Stimulated activated CD8-positive, alpha-beta memory T cell treated with anti-CD3 and anti-CD28 coated beads, Interleukin-4, amount 100 ng/mL, for 4 hours (primary cell): Measurements from ENCODE around the gene IFNGR2.
"Not testable (repeated sequence)": the region's sequence is repeated elsewhere in the genome, so short reads cannot be mapped to it uniquely, and the experiment has no call there.

Experiments
- DNase-seq, 2 donors: peaks; one replicate each; pipeline ENCODE4 v3.0.0-alpha.2; 2020; ENCODE audit warnings: low read depth in 2 of 2, low spot score in 1 of 2

The IFNGR2 gene

GRCh38 chr21:33403128-33403785, at the start of gene IFNGR2:
Gene IFNGR2 (plus strand): TSS chr21:33403413. CDS start chr21:33403544, 131 bp downstream.
- no peak for DNase-seq

- DNase-seq: no peak
Measured at GRCh38 chr21:33355355-33355754, 47.9 kb upstream of the IFNGR2 start.

- DNase-seq: no peak
Measured at GRCh38 chr21:33355996-33356395, 47.2 kb upstream of the IFNGR2 start.

GRCh38 chr21:33357177-33357576, 46.0 kb upstream of the IFNGR2 start:
- no peak for DNase-seq

- no peak for DNase-seq
Measured at GRCh38 chr21:33359446-33359845, 43.8 kb upstream of the IFNGR2 start.

GRCh38 chr21:33360281-33360680, 42.9 kb upstream of the IFNGR2 start:
- DNase-seq: no peak

GRCh38 chr21:33360881-33361602, 42.2 kb upstream of the IFNGR2 start:
- peak; percentile 67 to 86 for DNase-seq

- DNase-seq: no peak
Measured at GRCh38 chr21:33362044-33362555, 41.1 kb upstream of the IFNGR2 start.

GRCh38 chr21:33363911-33364609, 39.2 kb upstream of the IFNGR2 start:
- not testable (repeated sequence) for DNase-seq

GRCh38 chr21:33364830-33365229, 38.4 kb upstream of the IFNGR2 start:
- DNase-seq: no peak

GRCh38 chr21:33367309-33367973, 35.8 kb upstream of the IFNGR2 start:
- DNase-seq: no peak

GRCh38 chr21:33368124-33368523, 35.1 kb upstream of the IFNGR2 start:
- no peak for DNase-seq

- no peak for DNase-seq
Measured at GRCh38 chr21:33368576-33368975, 34.6 kb upstream of the IFNGR2 start.

GRCh38 chr21:33369586-33369985, 33.6 kb upstream of the IFNGR2 start:
- no peak for DNase-seq

GRCh38 chr21:33370305-33370704, 32.9 kb upstream of the IFNGR2 start:
- DNase-seq: no peak

GRCh38 chr21:33371366-33371765, 31.8 kb upstream of the IFNGR2 start:
- DNase-seq: no peak

- no peak for DNase-seq
Measured at GRCh38 chr21:33372582-33372981, 30.6 kb upstream of the IFNGR2 start.

GRCh38 chr21:33373451-33373850, 29.8 kb upstream of the IFNGR2 start:
- DNase-seq: no peak

GRCh38 chr21:33374080-33374449, 29.1 kb upstream of the IFNGR2 start:
- no peak for DNase-seq

- no peak for DNase-seq
Measured at GRCh38 chr21:33374450-33375096, 28.6 kb upstream of the IFNGR2 start.

- DNase-seq: no peak
Measured at GRCh38 chr21:33375101-33375644, 28.0 kb upstream of the IFNGR2 start.
